ENCODE data around the gene RIOK2.
A peak's percentile ranks its signal among the peaks of the same experiment; 100 is the strongest.

DNA sequence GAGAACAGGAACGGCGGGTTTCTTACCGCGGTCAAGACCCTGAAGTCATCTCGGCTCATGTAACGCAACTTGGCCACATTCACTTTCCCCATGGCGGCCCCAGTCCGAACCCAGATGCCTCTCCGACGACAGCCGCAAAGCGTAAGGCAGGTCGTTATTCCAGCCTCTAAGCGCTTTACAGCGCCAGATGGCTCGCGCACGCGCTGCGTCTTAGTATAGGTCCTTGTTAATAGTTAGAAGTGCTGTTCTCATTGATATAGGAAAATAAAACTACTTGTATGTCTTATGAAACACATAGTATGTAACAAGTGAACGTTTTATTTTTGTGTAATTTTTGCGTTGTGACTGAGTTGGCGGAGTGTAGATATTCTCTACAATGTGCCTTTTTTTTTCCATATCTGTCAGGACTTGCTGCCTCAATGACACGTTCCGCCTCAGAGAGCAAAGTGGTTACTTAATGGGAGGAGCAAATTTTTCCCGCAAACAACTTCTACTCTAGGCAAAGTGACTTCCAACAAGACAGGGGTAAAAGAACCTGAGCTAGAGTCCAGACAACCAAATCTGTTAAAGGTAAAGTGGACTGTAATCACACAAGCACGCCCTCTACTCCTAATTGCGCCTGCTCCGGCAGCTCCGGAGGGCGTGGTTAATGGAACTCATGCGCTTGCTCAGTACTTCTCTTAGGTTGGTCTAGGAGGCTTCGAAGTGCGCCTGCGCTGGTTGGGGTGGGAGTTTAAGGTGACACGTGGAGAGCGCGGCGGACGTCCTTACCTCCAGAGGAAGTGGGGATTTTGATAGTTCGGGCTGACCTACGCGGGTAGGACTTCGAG lies at the start of gene RIOK2:
- TF ChIP-seq, protein P1, sequence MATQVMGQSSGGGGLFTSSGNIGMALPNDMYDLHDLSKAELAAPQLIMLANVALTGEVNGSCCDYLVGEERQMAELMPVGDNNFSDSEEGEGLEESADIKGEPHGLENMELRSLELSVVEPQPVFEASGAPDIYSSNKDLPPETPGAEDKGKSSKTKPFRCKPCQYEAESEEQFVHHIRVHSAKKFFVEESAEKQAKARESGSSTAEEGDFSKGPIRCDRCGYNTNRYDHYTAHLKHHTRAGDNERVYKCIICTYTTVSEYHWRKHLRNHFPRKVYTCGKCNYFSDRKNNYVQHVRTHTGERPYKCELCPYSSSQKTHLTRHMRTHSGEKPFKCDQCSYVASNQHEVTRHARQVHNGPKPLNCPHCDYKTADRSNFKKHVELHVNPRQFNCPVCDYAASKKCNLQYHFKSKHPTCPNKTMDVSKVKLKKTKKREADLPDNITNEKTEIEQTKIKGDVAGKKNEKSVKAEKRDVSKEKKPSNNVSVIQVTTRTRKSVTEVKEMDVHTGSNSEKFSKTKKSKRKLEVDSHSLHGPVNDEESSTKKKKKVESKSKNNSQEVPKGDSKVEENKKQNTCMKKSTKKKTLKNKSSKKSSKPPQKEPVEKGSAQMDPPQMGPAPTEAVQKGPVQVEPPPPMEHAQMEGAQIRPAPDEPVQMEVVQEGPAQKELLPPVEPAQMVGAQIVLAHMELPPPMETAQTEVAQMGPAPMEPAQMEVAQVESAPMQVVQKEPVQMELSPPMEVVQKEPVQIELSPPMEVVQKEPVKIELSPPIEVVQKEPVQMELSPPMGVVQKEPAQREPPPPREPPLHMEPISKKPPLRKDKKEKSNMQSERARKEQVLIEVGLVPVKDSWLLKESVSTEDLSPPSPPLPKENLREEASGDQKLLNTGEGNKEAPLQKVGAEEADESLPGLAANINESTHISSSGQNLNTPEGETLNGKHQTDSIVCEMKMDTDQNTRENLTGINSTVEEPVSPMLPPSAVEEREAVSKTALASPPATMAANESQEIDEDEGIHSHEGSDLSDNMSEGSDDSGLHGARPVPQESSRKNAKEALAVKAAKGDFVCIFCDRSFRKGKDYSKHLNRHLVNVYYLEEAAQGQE (IDR thresholded peaks at IDR 0.05; ENCODE audit: low read depth, low read length): peak; percentile 46
- TF ChIP-seq, protein P2, sequence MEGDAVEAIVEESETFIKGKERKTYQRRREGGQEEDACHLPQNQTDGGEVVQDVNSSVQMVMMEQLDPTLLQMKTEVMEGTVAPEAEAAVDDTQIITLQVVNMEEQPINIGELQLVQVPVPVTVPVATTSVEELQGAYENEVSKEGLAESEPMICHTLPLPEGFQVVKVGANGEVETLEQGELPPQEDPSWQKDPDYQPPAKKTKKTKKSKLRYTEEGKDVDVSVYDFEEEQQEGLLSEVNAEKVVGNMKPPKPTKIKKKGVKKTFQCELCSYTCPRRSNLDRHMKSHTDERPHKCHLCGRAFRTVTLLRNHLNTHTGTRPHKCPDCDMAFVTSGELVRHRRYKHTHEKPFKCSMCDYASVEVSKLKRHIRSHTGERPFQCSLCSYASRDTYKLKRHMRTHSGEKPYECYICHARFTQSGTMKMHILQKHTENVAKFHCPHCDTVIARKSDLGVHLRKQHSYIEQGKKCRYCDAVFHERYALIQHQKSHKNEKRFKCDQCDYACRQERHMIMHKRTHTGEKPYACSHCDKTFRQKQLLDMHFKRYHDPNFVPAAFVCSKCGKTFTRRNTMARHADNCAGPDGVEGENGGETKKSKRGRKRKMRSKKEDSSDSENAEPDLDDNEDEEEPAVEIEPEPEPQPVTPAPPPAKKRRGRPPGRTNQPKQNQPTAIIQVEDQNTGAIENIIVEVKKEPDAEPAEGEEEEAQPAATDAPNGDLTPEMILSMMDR (IDR thresholded peaks at IDR 0.05): no peak
- TF ChIP-seq RCOR1 (IDR thresholded peaks at IDR 0.05; ENCODE audit: low read length) (0 out of 2 replicates have a peak, but pooled peaks have one; percentile 22), EP300 (IDR thresholded peaks at IDR 0.05; ENCODE audit: borderline replicate concordance in 1 of 2, low read depth in 1 of 2, low read length in 1 of 2) (peak in 1 of 2 experiments; percentile 13; a peak in 1 of 4 replicates), POLR2AphosphoS5 (IDR thresholded peaks at IDR 0.05; ENCODE audit: low read depth, low read length) (peak; percentile 89), SIN3A (IDR thresholded peaks at IDR 0.05; ENCODE audit: borderline replicate concordance, low read depth, low read length) (peak; percentile 73; the same call in 1 of the 2 replicates)
- TF ChIP-seq, protein P3, sequence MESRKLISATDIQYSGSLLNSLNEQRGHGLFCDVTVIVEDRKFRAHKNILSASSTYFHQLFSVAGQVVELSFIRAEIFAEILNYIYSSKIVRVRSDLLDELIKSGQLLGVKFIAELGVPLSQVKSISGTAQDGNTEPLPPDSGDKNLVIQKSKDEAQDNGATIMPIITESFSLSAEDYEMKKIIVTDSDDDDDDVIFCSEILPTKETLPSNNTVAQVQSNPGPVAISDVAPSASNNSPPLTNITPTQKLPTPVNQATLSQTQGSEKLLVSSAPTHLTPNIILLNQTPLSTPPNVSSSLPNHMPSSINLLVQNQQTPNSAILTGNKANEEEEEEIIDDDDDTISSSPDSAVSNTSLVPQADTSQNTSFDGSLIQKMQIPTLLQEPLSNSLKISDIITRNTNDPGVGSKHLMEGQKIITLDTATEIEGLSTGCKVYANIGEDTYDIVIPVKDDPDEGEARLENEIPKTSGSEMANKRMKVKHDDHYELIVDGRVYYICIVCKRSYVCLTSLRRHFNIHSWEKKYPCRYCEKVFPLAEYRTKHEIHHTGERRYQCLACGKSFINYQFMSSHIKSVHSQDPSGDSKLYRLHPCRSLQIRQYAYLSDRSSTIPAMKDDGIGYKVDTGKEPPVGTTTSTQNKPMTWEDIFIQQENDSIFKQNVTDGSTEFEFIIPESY (IDR thresholded peaks at IDR 0.05; ENCODE audit: borderline replicate concordance, low read depth): no peak
